Gastroesophageal sphincter (tissue), 4 donors: Measurements from ENCODE around the gene OBSCN. TPM values are rescaled to one million over a fixed set of nuclear protein-coding genes. Genes with fewer than 3 reads are reported as not detected.
"Not testable (repeated sequence)": the region's sequence is repeated elsewhere in the genome, so short reads cannot be mapped to it uniquely, and the experiment has no call there.

Experiments
- ATAC-seq: fragments of 150-250 bp; one replicate; pipeline ENCODE4 v1.9.1; 2016; ENCODE audit warnings: mild to moderate bottlenecking, moderate library complexity
- H3K27ac ChIP-seq, 4 donors: fragments of 200-600 bp; sonication (generic) in 3 of 4; 1 replicate in 3 of 4; 2 replicates in 1 of 4; pipeline ENCODE4 v1.5.1; 2016 to 2019
- H3K27me3 ChIP-seq: fragments of 200-600 bp; sonication (generic); one replicate; pipeline ENCODE4 v1.5.1; 2019
- H3K36me3 ChIP-seq, 2 donors: fragments of 200-600 bp; sonication (generic); one replicate each; pipeline ENCODE4 v1.5.1; 2019; ENCODE audit warnings: control low read depth in 1 of 2
- H3K4me1 ChIP-seq, 3 donors: fragments of 200-600 bp; sonication (generic); 1 replicate in 2 of 3; 2 replicates in 1 of 3; pipeline ENCODE4 v1.5.1; 2016 to 2019; ENCODE audit warnings: control low read depth in 2 of 3
- H3K4me3 ChIP-seq, 2 donors: fragments of 200-600 bp; sonication (generic); one replicate each; pipeline ENCODE4 v1.5.1; 2019; ENCODE audit warnings: mild to moderate bottlenecking in 1 of 2, moderate library complexity in 1 of 2
- H3K9me3 ChIP-seq, 3 donors: fragments of 200-600 bp; sonication (generic); one replicate each; pipeline ENCODE4 v1.5.1; 2017 to 2019; ENCODE audit warnings: control low read depth in 2 of 3
- CTCF ChIP-seq, 4 experiments: fragments of 200-600 bp in 2 of 4; fragments of 450-650 bp in 2 of 4; sonication (generic) in 1 of 4; IDR thresholded peaks; one replicate each; pipeline ENCODE4 v1.5.1; 2017 to 2019; ENCODE audit warnings: antibody characterized with exemption in 4 of 4, mild to moderate bottlenecking in 2 of 4, moderate library complexity in 2 of 4
- EP300 ChIP-seq: sonication (generic); formaldehyde crosslinking; IDR thresholded peaks from one replicate; pipeline ENCODE4 v1.6.1; 2017; ENCODE audit warnings: antibody characterized with exemption, mild to moderate bottlenecking
- POLR2A ChIP-seq, 2 donors: fragments of 450-650 bp; IDR thresholded peaks; one replicate each; pipeline ENCODE4 v1.6.1; 2017; ENCODE audit warnings: antibody characterized with exemption in 2 of 2, mild to moderate bottlenecking in 2 of 2, moderate library complexity in 1 of 2
- POLR2AphosphoS5 ChIP-seq: sonication (generic); formaldehyde crosslinking; IDR thresholded peaks from one replicate; pipeline ENCODE4 v1.6.1; 2017; ENCODE audit warnings: antibody characterized with exemption
- WGBS, 2 donors: methylation state at CpG; one replicate each; pipeline ENCODE4 v1.1.5; 2018; ENCODE audit warnings: low coverage in 1 of 2; 5-methylcytosine and 5-hydroxymethylcytosine counted together
- total RNA-seq, 4 donors: library from RNA; depleted of rRNA; stranded (reverse); fragments of >200 nt; gene quantifications; one replicate each; pipeline ENCODE4 v1.1.0, GENCODE V29; 2016

OBSCN gene
- total RNA-seq, 4 donors from 2014 or later = 11.1 to 28.4 (median 20.9) TPM

DNA sequence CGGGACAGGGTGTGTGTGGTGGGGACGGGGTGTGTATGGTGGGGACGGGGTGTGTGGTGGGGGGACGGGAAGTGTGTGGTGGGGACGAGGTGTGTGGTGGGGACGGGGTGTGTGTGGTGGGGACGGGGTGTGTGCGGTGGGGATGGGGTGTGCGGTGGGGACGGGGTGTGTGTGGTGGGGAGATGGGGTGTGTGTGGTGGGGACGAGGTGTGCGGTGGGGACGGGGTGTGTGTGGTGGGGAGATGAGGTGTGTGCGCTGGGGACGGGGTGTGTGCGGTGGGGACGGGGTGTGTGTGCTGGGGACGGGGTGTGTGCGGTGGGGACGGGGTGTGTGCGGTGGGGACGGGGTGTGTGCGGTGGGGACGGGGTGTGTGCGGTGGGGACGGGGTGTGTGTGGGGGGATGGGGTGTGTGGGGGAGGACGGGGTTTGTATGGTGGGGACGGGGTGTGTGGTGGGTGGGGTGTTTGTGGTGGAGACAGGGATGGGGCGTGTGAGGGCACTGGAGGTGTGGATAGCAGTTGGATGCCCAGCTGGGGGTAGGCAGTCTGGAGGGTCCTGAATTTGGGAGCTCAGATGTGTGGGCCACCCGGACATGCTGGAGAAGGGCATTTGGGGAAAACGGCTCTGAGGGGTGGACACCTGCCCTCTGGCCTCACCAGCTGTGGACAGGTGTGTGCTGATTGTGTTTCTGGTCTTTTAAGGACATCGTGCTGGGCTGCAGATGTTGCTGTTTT lies 25.4 kb upstream of the OBSCN start:
- ATAC-seq = no peak
- no peak overlapping the region for H3K27ac ChIP-seq
- H3K4me3 ChIP-seq = no peak overlapping the region
- TF ChIP-seq POLR2AphosphoS5 = no peak
- TF ChIP-seq POLR2A (IDR thresholded peaks at IDR 0.05) = no peak
- no peak for TF ChIP-seq CTCF (IDR thresholded peaks at IDR 0.05)
- TF ChIP-seq EP300 = no peak
- peaks cover 0 to 10% (median 0%) of the 10 kb centered on the region in 3 donors for H3K4me1 ChIP-seq
- no peaks in the 10 kb centered on the region for H3K27me3 ChIP-seq
- H3K36me3 ChIP-seq = peaks cover 0 to 6% of the 10 kb centered on the region in 2 donors
- 77 to 90% methylated on average over 5 to 7 of the region's 32 CpGs for WGBS, 2 donors
- no peaks in the 10 kb centered on the region for H3K9me3 ChIP-seq

- peaks cover 0 to 4% (median 0%) of the 10 kb centered on the region in 3 donors for H3K9me3 ChIP-seq
- WGBS, 2 donors = 73 to 75% methylated on average over 7 of the region's 7 CpGs
- H3K27me3 ChIP-seq = no peaks in the 10 kb centered on the region
- H3K36me3 ChIP-seq = peaks cover 0 to 6% of the 10 kb centered on the region in 2 donors
- H3K27ac ChIP-seq = no peak overlapping the region
- no peak overlapping the region for H3K4me3 ChIP-seq
- TF ChIP-seq POLR2AphosphoS5 = no peak
- no peak for TF ChIP-seq EP300
- no peak for TF ChIP-seq POLR2A (IDR thresholded peaks at IDR 0.05)
- no peak for ATAC-seq
- H3K4me1 ChIP-seq = no peaks in the 10 kb centered on the region
Observed at GRCh38 chr1:228184152-228184551, 23.7 kb upstream of the OBSCN start.

GRCh38 chr1:228185641-228185965 lies 22.2 kb upstream of the OBSCN start:
- Histone ChIP-seq H3K4me1 (no peaks in the 10 kb centered on the region), H3K9me3 (peaks cover 0 to 4% (median 0%) of the 10 kb centered on the region in 3 donors), H3K36me3 (peaks cover 0 to 6% of the 10 kb centered on the region in 2 donors), H3K27ac (no peak overlapping the region), H3K27me3 (no peaks in the 10 kb centered on the region), H3K4me3 (no peak overlapping the region)
- TF ChIP-seq EP300 = no peak
- TF ChIP-seq CTCF (IDR thresholded peaks at IDR 0.05) = no peak
- no peak for TF ChIP-seq POLR2A (IDR thresholded peaks at IDR 0.05)
- TF ChIP-seq POLR2AphosphoS5 = no peak
- WGBS, 2 donors = 79 to 93% methylated on average over 3 to 11 of the region's 11 CpGs
- ATAC-seq = no peak

- H3K4me1 ChIP-seq, H3K9me3 ChIP-seq, ATAC-seq, H3K4me3 ChIP-seq, H3K27ac ChIP-seq, H3K36me3 ChIP-seq, H3K27me3 ChIP-seq: not testable (repeated sequence)
- WGBS, 2 donors = 79 to 81% methylated on average over 2 of the region's 2 CpGs
Observed at GRCh38 chr1:228188249-228188648, 19.6 kb upstream of the OBSCN start.

DNA sequence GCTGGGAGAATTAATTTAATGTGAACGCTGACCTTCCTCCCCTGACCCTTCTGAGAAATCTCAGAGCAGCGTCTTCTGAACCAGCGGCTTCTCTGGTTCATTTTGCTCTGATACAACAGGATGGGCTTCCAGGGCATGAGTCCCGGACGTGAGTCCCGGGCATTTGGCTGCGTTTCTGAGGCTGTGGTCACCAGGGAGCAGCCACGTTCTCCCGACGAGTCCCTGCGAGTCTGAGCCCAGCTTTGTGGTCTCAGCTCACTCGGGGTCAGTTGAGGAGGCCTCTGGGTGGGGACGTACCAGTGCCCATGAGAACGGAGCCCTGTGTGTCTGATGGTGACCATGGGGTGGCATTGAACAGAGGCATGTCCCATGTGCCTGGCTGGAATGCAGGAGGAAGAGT lies 17.7 kb upstream of the OBSCN start:
- H3K27me3 ChIP-seq = no peaks in the 10 kb centered on the region
- ATAC-seq = no peak
- no peak overlapping the region for H3K4me3 ChIP-seq
- H3K27ac ChIP-seq = no peak overlapping the region
- TF ChIP-seq POLR2AphosphoS5 (no peak), CTCF (IDR thresholded peaks at IDR 0.05) (no peak), POLR2A (IDR thresholded peaks at IDR 0.05) (no peak), EP300 (no peak)
- H3K9me3 ChIP-seq = peaks cover 0 to 4% (median 0%) of the 10 kb centered on the region in 3 donors
- no peaks in the 10 kb centered on the region for H3K4me1 ChIP-seq
- peaks cover 0 to 13% of the 10 kb centered on the region in 2 donors for H3K36me3 ChIP-seq
- 100% methylated on average over 1 to 2 of the region's 14 CpGs for WGBS, 2 donors

- Histone ChIP-seq H3K27ac (no peak overlapping the region), H3K4me1 (no peaks in the 10 kb centered on the region), H3K4me3 (no peak overlapping the region), H3K9me3 (peaks cover 0 to 4% (median 0%) of the 10 kb centered on the region in 3 donors), H3K36me3 (peaks cover 0 to 15% of the 10 kb centered on the region in 2 donors), H3K27me3 (no peaks in the 10 kb centered on the region)
- 96% methylated on average over 5 of the region's 5 CpGs; no CpG with 5 or more reads in 1 of the 2 donors for WGBS, 2 donors
- ATAC-seq = no peak
- TF ChIP-seq CTCF (IDR thresholded peaks at IDR 0.05) = no peak
- no peak for TF ChIP-seq POLR2AphosphoS5
- TF ChIP-seq EP300 = no peak
- no peak for TF ChIP-seq POLR2A (IDR thresholded peaks at IDR 0.05)
Observed at GRCh38 chr1:228190778-228191177, 17.1 kb upstream of the OBSCN start.
